GM19328 (cell line): Measurements from ENCODE around the gene PRSS38.
"Not testable (repeated sequence)": the region's sequence is repeated elsewhere in the genome, so short reads cannot be mapped to it uniquely, and the experiment has no call there.

Source experiments
- ATAC-seq: cut with Tn5 transposase; IDR thresholded peaks from one replicate; pipeline ENCODE4 v1.9.1; 2021; ENCODE audit warnings: mild to moderate bottlenecking, moderate library complexity; ENCODE audit not compliant: unreplicated experiment

Gene PRSS38

GRCh38 chr1:227838181-227838580, 22.7 kb downstream of the PRSS38 start:
- ATAC-seq: no peak

- ATAC-seq: no peak
Measured at GRCh38 chr1:227841096-227841495, 25.6 kb downstream of the PRSS38 start.

- ATAC-seq: no peak
Measured at GRCh38 chr1:227844320-227845146, 29.1 kb downstream of the PRSS38 start.

GRCh38 chr1:227845147-227845458, 29.6 kb downstream of the PRSS38 start:
- ATAC-seq: no peak

- ATAC-seq: no peak
Measured at GRCh38 chr1:227845519-227845918, 30.0 kb downstream of the PRSS38 start.

GRCh38 chr1:227846265-227846858, 30.9 kb downstream of the PRSS38 start:
- ATAC-seq: no peak

GRCh38 chr1:227847046-227847445, 31.6 kb downstream of the PRSS38 start:
- ATAC-seq: not testable (repeated sequence)

- ATAC-seq: no peak
Measured at GRCh38 chr1:227848430-227848932, 33.0 kb downstream of the PRSS38 start.

GRCh38 chr1:227849251-227849650, 33.8 kb downstream of the PRSS38 start:
- ATAC-seq: no peak

GRCh38 chr1:227854189-227854588, 38.7 kb downstream of the PRSS38 start:
- no peak for ATAC-seq

GRCh38 chr1:227855687-227856086, 40.2 kb downstream of the PRSS38 start:
- ATAC-seq: no peak

- ATAC-seq: no peak
Measured at GRCh38 chr1:227856147-227856858, 40.8 kb downstream of the PRSS38 start.

- no peak for ATAC-seq
Measured at GRCh38 chr1:227864882-227865281, 49.4 kb downstream of the PRSS38 start.

- no peak for ATAC-seq
Measured at GRCh38 chr1:227869279-227869842, 53.9 kb downstream of the PRSS38 start.

GRCh38 chr1:227869851-227870305, 54.4 kb downstream of the PRSS38 start:
- no peak for ATAC-seq

- ATAC-seq: no peak
Measured at GRCh38 chr1:227870366-227870765, 54.9 kb downstream of the PRSS38 start.

GRCh38 chr1:227871892-227872291, 56.4 kb downstream of the PRSS38 start:
- ATAC-seq: not testable (repeated sequence)

GRCh38 chr1:227877810-227878209, 62.3 kb downstream of the PRSS38 start:
- ATAC-seq: not testable (repeated sequence)

GRCh38 chr1:227880342-227880924, 65.0 kb downstream of the PRSS38 start:
- no peak for ATAC-seq

- no peak for ATAC-seq
Measured at GRCh38 chr1:227883073-227883520, 67.6 kb downstream of the PRSS38 start.
